ENCODE results near the gene BCL2L15.

BCL2L15 gene

DNA sequence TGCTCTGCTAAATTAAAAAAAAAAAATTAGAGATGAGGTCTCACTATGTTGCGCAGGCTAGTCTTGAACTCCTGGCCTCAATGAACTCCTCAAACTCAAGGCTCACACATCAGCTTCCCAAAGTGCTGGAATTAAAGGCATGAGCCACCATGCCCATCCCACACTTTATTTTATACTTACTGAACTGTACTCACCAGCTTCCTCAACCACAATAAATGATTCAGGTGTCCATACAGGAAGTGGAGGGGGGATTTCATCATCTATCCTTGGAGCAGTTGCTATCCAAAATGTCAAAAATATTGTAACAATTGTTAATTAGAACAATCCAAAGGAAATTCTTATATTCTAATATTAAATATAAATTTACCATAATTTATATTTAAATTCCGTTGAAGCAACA, 52.7 kb downstream of the BCL2L15 start:
- H3F3A ChIP-seq (ENCODE audit: insufficient read depth, low read length) = no peaks in the 10 kb centered on the region
- no peaks in the 10 kb centered on the region for H4K20me1 ChIP-seq (ENCODE audit: insufficient read depth, low read length)
- no peaks in the 10 kb centered on the region for H3K4me1 ChIP-seq (ENCODE audit: low read length)
- no peaks in the 10 kb centered on the region for H3K9me3 ChIP-seq (replicated peaks; ENCODE audit: insufficient read depth, low read length)
- H3K4me2 ChIP-seq (ENCODE audit: low read depth, low read length) = no peak overlapping the region
- H3K36me3 ChIP-seq (replicated peaks; ENCODE audit: insufficient read depth, low read length) = no peaks in the 10 kb centered on the region
- H3K9ac ChIP-seq (ENCODE audit: low read length) = no peak overlapping the region
- no peak for TF ChIP-seq EZH2 (optimal IDR thresholded peaks at IDR 0.05; ENCODE audit: low read depth, low read length)
- no peak for TF ChIP-seq EZH2phosphoT487 (IDR thresholded peaks at IDR 0.05; ENCODE audit: low read length)
- TF ChIP-seq CTCF (IDR thresholded peaks at IDR 0.05; ENCODE audit: low read length) = no peak
- no peak for DNase-seq
- no peaks in the 10 kb centered on the region for H3K79me2 ChIP-seq (ENCODE audit: low read length)
- H3K27ac ChIP-seq (ENCODE audit: low read length) = no peak overlapping the region
- H3K27me3 ChIP-seq (replicated peaks; ENCODE audit: insufficient read depth, low read length) = no peaks in the 10 kb centered on the region
- no peak overlapping the region for H3K4me3 ChIP-seq (ENCODE audit: low read length)
- no peak overlapping the region for H2AFZ ChIP-seq (ENCODE audit: low read length)
- no peaks in the 10 kb centered on the region for H3K9me2 ChIP-seq (replicated peaks; ENCODE audit: insufficient read depth, low read length)

All from MM.1S (cell line).